Vagina (tissue), 2 donors: ENCODE measurements around the gene ANKRD11. TPM values are rescaled to one million over a fixed set of nuclear protein-coding genes. Genes with fewer than 3 reads are reported as not detected.
A peak's percentile ranks its signal among the peaks of the same experiment; 100 is the strongest.

Source experiments
- DNase-seq, 2 donors: peaks; one replicate each; pipeline ENCODE4 v3.0.0-alpha.2; 2017; ENCODE audit errors: extremely low spot score in 2 of 2
- H3K27ac ChIP-seq: fragments of 200-600 bp; sonication (generic); one replicate; pipeline ENCODE4 v1.5.1; 2019
- H3K27me3 ChIP-seq: fragments of 200-600 bp; sonication (generic); one replicate; pipeline ENCODE4 v1.5.1; 2019
- H3K36me3 ChIP-seq, 2 donors: fragments of 200-600 bp; sonication (generic); one replicate each; pipeline ENCODE4 v1.5.1; 2017 to 2019
- H3K4me1 ChIP-seq: fragments of 200-600 bp; sonication (generic); one replicate; pipeline ENCODE4 v1.5.1; 2019
- H3K4me3 ChIP-seq, 2 donors: fragments of 200-600 bp; sonication (generic); 1 replicate in 1 of 2; 2 replicates in 1 of 2; pipeline ENCODE4 v1.5.1; 2016 to 2019
- H3K9me3 ChIP-seq: fragments of 200-600 bp; sonication (generic); one replicate; pipeline ENCODE4 v1.5.1; 2019
- CTCF ChIP-seq, 3 experiments: fragments of 450-650 bp in 2 of 3; fragments of 200-600 bp in 1 of 3; sonication (generic) in 1 of 3; IDR thresholded peaks; one replicate each; pipeline ENCODE4 v1.5.1; 2017 to 2019; ENCODE audit warnings: antibody characterized with exemption in 3 of 3, mild to moderate bottlenecking in 2 of 3, moderate library complexity in 2 of 3
- POLR2A ChIP-seq, 2 donors: fragments of 450-650 bp; IDR thresholded peaks; one replicate each; pipeline ENCODE4 v1.6.1; 2017; ENCODE audit warnings: antibody characterized with exemption in 2 of 2, mild to moderate bottlenecking in 2 of 2, moderate library complexity in 2 of 2
- POLR2AphosphoS5 ChIP-seq, 2 donors: sonication (generic); formaldehyde crosslinking; IDR thresholded peaks; one replicate each; pipeline ENCODE4 v1.9.0; 2017; ENCODE audit warnings: antibody characterized with exemption in 2 of 2, mild to moderate bottlenecking in 2 of 2, low read depth in 1 of 2; ENCODE audit not compliant: insufficient read depth in 1 of 2
- intact Hi-C: fragments of 100-400 bp; cut with DNase I; formaldehyde crosslinking; loops from one replicate; pipeline ENCODE4 v1.15.1; 2023
- total RNA-seq: library from RNA; depleted of rRNA; stranded (reverse); fragments of >200 nt; gene quantifications from one replicate; pipeline ENCODE4 v1.2.3, GENCODE V29; 2016

ANKRD11 gene
- total RNA-seq, 1 donor from 2014 or later: 135 TPM

- Histone ChIP-seq H3K4me3 (no peak overlapping the region), H3K36me3 (no peaks in the 10 kb centered on the region), H3K27me3 (no peaks in the 10 kb centered on the region), H3K4me1 (peaks cover 100% of the 10 kb centered on the region), H3K27ac (peak overlapping the region; percentile 64), H3K9me3 (no peaks in the 10 kb centered on the region)
- intact Hi-C loops: no loop called here
- no peak for DNase-seq
- TF ChIP-seq CTCF (IDR thresholded peaks at IDR 0.05) (no peak), POLR2AphosphoS5 (IDR thresholded peaks at IDR 0.05; ENCODE audit: insufficient read depth in 1 of 2, low read depth in 1 of 2) (no peak)
Observed at GRCh38 chr16:89318871-89319630, 171.3 kb downstream of the ANKRD11 start.

- no peaks in the 10 kb centered on the region for H3K27me3 ChIP-seq
- H3K9me3 ChIP-seq: no peaks in the 10 kb centered on the region
- TF ChIP-seq CTCF (IDR thresholded peaks at IDR 0.05): no peak
- no peak for TF ChIP-seq POLR2AphosphoS5 (IDR thresholded peaks at IDR 0.05; ENCODE audit: insufficient read depth in 1 of 2, low read depth in 1 of 2)
- TF ChIP-seq POLR2A (IDR thresholded peaks at IDR 0.05): no peak
- H3K4me1 ChIP-seq: peaks cover 100% of the 10 kb centered on the region
- no peak overlapping the region for H3K4me3 ChIP-seq
- no peak for DNase-seq
- intact Hi-C loops: no loop called here
- no peaks in the 10 kb centered on the region for H3K36me3 ChIP-seq
- H3K27ac ChIP-seq: no peak overlapping the region
Observed at GRCh38 chr16:89318430-89318758, 172.0 kb downstream of the ANKRD11 start.

GRCh38 chr16:89317729-89318429 lies 172.5 kb downstream of the ANKRD11 start:
- Histone ChIP-seq H3K9me3 (no peaks in the 10 kb centered on the region), H3K4me3 (no peak overlapping the region), H3K36me3 (peaks cover 0 to 4% of the 10 kb centered on the region in 2 donors), H3K27me3 (no peaks in the 10 kb centered on the region), H3K4me1 (peaks cover 100% of the 10 kb centered on the region), H3K27ac (no peak overlapping the region)
- TF ChIP-seq CTCF (IDR thresholded peaks at IDR 0.05) (no peak), POLR2AphosphoS5 (IDR thresholded peaks at IDR 0.05; ENCODE audit: insufficient read depth in 1 of 2, low read depth in 1 of 2) (no peak), POLR2A (IDR thresholded peaks at IDR 0.05) (no peak)
- intact Hi-C loops: no loop called here
- DNase-seq: no peak

- no peak overlapping the region for H3K4me3 ChIP-seq
- H3K27me3 ChIP-seq: no peaks in the 10 kb centered on the region
- no peak for DNase-seq
- H3K4me1 ChIP-seq: peaks cover 100% of the 10 kb centered on the region
- H3K36me3 ChIP-seq: peaks cover 0 to 8% of the 10 kb centered on the region in 2 donors
- H3K27ac ChIP-seq: no peak overlapping the region
- H3K9me3 ChIP-seq: no peaks in the 10 kb centered on the region
- intact Hi-C loops: no loop called here
- TF ChIP-seq CTCF (IDR thresholded peaks at IDR 0.05): no peak
- no peak for TF ChIP-seq POLR2A (IDR thresholded peaks at IDR 0.05)
- TF ChIP-seq POLR2AphosphoS5 (IDR thresholded peaks at IDR 0.05; ENCODE audit: insufficient read depth in 1 of 2, low read depth in 1 of 2): no peak
Observed at GRCh38 chr16:89317101-89317671, 173.2 kb downstream of the ANKRD11 start.

- Histone ChIP-seq H3K4me3 (no peak overlapping the region), H3K9me3 (no peaks in the 10 kb centered on the region), H3K4me1 (peaks cover 99% of the 10 kb centered on the region), H3K27ac (no peak overlapping the region), H3K27me3 (no peaks in the 10 kb centered on the region), H3K36me3 (peaks cover 0 to 8% of the 10 kb centered on the region in 2 donors)
- intact Hi-C loops: no loop called here
- no peak for TF ChIP-seq POLR2AphosphoS5 (IDR thresholded peaks at IDR 0.05; ENCODE audit: insufficient read depth in 1 of 2, low read depth in 1 of 2)
- TF ChIP-seq CTCF (IDR thresholded peaks at IDR 0.05): no peak
- TF ChIP-seq POLR2A (IDR thresholded peaks at IDR 0.05): no peak
- DNase-seq: no peak
Observed at GRCh38 chr16:89316701-89317100, 173.7 kb downstream of the ANKRD11 start.
